ENCODE results near the gene BOD1.

Gene BOD1

DNA sequence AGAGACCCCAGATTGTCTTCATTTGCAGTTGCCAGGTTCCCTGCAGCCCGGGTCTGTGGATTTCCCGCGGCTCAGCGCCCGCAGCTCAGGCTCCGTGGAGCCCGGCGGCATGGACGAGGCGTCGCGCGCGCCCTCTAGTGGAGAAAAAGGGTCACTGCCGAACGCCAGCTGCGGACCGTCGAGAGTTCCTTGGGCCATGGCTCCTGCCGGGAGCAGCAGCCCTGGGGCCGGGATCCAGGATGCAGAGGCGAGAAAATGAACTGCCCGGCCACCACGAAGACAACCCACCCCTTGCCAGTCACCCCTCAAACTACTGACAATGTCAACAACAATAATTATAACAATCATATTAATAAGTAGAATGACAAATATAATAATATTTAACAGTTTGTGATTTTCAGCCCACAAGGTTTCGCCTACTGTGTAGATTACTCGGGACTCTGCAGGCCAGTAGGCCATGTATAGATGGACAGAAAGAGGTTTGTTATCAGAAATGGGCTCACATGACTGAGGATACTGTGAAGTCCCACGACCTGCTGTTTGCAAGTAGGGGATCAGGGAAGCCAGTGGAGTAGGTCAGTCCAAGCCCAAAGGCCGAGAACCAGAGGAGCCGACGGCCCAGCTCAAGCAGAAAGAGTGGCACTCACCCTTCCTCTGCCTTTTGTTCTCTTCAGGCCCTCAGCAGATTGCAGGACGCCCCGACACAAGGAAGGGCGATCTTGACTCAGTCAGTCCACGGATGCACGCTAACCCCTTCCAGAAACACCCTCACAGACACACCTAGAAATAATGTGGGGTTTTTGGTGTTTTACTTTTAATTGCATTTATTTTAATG, 43.1 kb downstream of the BOD1 start:
- Histone ChIP-seq H3K27me3 (ENCODE audit: insufficient read depth, low read length) (peaks cover 4% of the 10 kb centered on the region), H2AFZ (ENCODE audit: low read depth, low read length) (no peak overlapping the region), H3K4me1 (ENCODE audit: insufficient read depth, low read length) (no peaks in the 10 kb centered on the region), H3K4me3 (ENCODE audit: low read length) (no peak overlapping the region), H3K9me3 (ENCODE audit: low read length) (no peaks in the 10 kb centered on the region), H3K36me3 (ENCODE audit: insufficient read depth, low read length) (no peaks in the 10 kb centered on the region)

DNA sequence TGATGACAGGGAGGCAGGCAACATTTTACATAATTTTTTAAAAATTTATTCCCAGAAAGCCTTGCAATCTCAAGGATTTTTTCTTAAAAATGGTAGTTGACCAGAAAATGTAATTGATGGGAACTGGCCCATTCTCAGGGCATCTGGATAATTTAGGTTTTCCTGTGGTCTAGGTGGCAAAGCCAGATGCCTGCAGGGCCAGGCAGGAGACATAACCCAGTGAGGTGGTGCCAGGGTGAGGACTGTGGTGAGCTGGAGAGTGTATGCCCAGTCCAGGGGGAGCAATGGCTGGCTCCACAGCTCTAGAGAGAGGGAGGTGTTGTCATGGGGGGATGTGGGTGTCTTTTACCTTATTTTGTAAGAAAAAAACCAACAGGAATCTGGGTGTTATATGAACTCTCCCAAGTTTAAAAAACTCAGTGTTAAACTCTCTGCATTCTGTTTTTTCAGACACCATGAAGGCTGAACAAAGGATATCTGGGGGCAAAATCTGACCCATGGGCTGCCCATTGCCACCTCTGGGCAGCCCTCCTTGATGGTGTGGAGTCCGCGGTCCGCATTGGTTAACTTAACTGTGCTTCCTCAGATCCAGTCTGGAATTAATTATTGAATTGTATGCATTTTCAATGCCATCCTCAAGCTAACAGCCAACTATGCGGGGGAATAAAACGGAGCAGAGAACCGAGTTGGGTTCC, 43.9 kb downstream of the BOD1 start:
- Histone ChIP-seq H2AFZ (ENCODE audit: low read depth, low read length) (no peak overlapping the region), H3K27me3 (ENCODE audit: insufficient read depth, low read length) (peaks cover 4% of the 10 kb centered on the region), H3K4me3 (ENCODE audit: low read length) (no peak overlapping the region), H3K4me1 (ENCODE audit: insufficient read depth, low read length) (no peaks in the 10 kb centered on the region), H3K9me3 (ENCODE audit: low read length) (no peaks in the 10 kb centered on the region), H3K36me3 (ENCODE audit: insufficient read depth, low read length) (no peaks in the 10 kb centered on the region)

DNA sequence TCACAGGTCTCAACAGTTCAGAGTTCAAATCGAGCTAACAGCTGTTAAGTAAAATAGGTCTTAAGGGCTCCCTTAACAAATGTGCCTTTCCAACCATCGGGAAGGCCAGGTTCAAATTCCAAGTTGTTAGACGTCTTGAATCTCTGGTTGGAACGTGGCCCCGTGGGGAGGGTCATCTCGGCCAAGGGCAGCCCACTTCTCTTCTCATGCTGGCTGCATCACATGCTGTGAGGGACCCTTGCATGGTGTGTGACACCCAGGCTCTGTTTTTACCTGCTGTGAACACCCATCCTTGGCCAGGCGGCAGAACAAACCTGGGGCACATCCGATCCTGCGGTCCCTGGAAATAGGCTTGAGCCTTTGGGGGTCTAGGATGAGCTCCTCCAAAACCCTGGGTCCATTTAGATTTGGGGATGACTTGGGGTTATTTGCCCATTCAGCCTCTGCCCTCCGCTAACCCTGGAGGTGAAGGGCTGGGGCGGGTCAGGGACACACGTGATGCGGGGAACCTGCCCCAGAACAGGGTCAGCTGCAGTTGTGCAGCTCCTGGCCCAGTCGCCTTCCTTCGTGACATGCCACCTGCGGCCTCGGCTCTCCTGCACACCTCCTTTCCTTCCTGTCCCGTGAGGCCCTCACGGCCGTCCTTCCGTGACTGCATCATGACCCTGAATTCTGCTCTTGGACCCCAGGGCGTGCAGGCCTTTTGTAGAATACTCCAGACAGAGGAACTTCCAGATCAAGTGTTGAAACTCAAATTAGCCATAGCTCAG, 45.9 kb downstream of the BOD1 start:
- Histone ChIP-seq H3K9me3 (ENCODE audit: low read length) (no peaks in the 10 kb centered on the region), H3K4me3 (ENCODE audit: low read length) (no peak overlapping the region), H3K4me1 (ENCODE audit: insufficient read depth, low read length) (no peaks in the 10 kb centered on the region), H3K27me3 (ENCODE audit: insufficient read depth, low read length) (peaks cover 4% of the 10 kb centered on the region), H3K36me3 (ENCODE audit: insufficient read depth, low read length) (no peaks in the 10 kb centered on the region), H2AFZ (ENCODE audit: low read depth, low read length) (no peak overlapping the region)

DNA sequence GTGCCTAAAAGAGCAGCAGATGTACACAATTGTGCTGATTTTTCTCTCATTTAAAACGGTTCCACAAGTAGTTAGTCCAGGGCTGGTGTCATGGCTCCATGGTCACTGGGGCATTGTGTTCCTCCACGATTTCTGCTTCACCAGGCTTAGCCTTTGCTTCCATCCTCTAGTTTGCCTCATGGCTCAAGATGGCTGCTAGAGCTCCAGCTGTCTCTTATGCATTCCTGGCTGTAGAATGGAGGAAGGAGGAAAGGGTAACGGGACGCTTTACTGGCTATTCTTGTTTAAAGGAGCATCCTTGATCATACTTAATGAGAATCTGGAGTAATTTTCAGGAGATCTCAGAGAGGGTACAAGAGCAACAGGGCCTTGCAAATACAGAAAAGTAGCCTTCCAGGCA, 47.7 kb downstream of the BOD1 start:
- no peaks in the 10 kb centered on the region for H3K36me3 ChIP-seq (ENCODE audit: insufficient read depth, low read length)
- H2AFZ ChIP-seq (ENCODE audit: low read depth, low read length), result no peak overlapping the region
- H3K4me3 ChIP-seq (ENCODE audit: low read length), result no peak overlapping the region
- peaks cover 4% of the 10 kb centered on the region for H3K27me3 ChIP-seq (ENCODE audit: insufficient read depth, low read length)
- H3K4me1 ChIP-seq (ENCODE audit: insufficient read depth, low read length), result no peaks in the 10 kb centered on the region
- H3K9me3 ChIP-seq (ENCODE audit: low read length), result no peaks in the 10 kb centered on the region

DNA sequence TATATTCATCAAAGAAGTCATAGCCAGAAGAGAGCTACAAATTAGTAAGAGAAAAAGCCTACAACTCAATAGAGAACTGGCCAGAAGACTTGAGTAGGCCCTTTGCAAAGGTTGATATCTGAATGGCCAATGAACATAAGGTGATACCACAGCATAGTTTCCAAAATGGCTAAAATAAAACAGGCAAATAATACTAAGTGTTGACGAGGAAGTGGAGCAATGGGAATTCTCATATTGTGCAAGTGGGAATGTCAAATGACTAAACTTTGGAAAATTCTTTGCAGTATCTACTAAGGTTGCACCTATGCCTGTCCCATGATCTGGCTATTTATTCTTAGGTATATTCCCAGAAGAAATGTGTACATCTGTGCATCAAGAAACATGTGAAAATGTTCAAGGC, 48.3 kb downstream of the BOD1 start:
- H3K9me3 ChIP-seq (ENCODE audit: low read length), result no peaks in the 10 kb centered on the region
- H3K36me3 ChIP-seq (ENCODE audit: insufficient read depth, low read length), result no peaks in the 10 kb centered on the region
- H2AFZ ChIP-seq (ENCODE audit: low read depth, low read length), result no peak overlapping the region
- no peak overlapping the region for H3K4me3 ChIP-seq (ENCODE audit: low read length)
- H3K4me1 ChIP-seq (ENCODE audit: insufficient read depth, low read length), result no peaks in the 10 kb centered on the region
- H3K27me3 ChIP-seq (ENCODE audit: insufficient read depth, low read length), result peaks cover 4% of the 10 kb centered on the region

DNA sequence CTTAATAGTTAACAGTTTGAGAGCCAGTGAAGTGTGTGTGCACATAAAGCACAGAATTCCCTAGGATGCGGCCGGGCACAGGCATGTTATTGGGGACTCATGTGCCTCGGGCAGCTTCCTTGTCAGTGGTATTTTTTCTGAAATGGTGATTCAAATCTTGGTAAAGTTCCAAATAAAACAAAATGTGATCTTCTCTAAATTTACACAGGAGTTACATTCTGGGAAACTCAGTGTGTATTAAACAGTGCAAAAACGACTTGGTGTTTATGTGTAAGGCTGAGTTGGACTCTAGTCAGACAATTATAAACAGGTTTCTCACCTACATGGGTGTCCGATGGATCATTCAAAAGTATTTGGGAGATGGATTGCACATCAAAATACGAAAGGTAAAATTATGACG, 48.9 kb downstream of the BOD1 start:
- Histone ChIP-seq H3K4me1 (ENCODE audit: insufficient read depth, low read length) (no peaks in the 10 kb centered on the region), H3K27me3 (ENCODE audit: insufficient read depth, low read length) (peaks cover 4% of the 10 kb centered on the region), H3K36me3 (ENCODE audit: insufficient read depth, low read length) (no peaks in the 10 kb centered on the region), H2AFZ (ENCODE audit: low read depth, low read length) (no peak overlapping the region), H3K4me3 (ENCODE audit: low read length) (no peak overlapping the region), H3K9me3 (ENCODE audit: low read length) (no peaks in the 10 kb centered on the region)

DNA sequence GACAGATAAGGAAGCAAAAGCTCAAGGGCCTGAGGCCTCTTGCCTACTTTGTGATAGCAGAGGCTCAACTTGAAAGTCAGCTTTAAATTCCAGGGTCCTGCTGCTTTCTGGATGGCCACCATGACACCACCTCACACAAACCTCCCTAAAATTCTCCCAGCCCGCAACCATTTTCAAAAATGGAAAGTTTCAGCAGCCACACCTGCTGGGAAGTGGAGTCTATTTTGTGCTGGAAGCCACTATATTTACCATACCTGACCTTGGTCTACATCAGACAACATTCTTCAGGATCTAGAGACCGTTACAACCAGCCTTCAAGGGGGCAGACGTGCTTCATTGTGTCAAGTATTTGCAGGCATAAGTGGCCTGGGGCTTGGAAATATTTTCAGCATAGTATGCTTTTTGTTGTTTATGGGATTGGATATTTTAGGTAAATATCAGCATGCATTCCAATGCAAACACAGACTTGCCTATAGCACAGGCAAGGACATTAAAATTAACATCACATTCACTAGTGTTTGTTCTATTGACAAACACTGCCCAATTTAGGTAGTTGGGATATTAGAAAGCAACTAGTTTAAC, 50.9 kb downstream of the BOD1 start:
- Histone ChIP-seq H2AFZ (ENCODE audit: low read depth, low read length) (no peak overlapping the region), H3K27me3 (ENCODE audit: insufficient read depth, low read length) (peaks cover 2% of the 10 kb centered on the region), H3K4me1 (ENCODE audit: insufficient read depth, low read length) (no peaks in the 10 kb centered on the region), H3K9me3 (ENCODE audit: low read length) (no peaks in the 10 kb centered on the region), H3K36me3 (ENCODE audit: insufficient read depth, low read length) (no peaks in the 10 kb centered on the region), H3K4me3 (ENCODE audit: low read length) (no peak overlapping the region)

DNA sequence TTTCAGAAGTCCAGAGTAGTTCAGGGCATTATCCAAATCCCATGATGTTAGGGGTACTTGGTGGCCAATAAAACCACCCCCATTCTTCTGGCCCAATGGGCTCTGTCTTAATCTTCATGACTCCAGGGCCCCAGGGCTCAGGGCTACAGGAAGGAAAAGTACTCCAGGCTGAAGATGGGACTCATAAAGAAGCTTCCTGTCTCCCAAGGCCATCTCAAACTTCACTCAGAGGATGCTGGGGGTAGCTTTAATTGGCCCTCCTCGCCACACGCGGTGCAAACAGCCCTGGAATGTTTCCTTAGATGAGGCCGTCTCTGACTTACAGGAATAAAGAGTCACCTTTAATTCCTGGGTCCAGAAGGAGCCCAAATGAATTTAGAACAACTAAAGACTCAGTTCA, 52.3 kb downstream of the BOD1 start:
- H3K36me3 ChIP-seq (ENCODE audit: insufficient read depth, low read length), result no peaks in the 10 kb centered on the region
- H3K4me1 ChIP-seq (ENCODE audit: insufficient read depth, low read length), result no peaks in the 10 kb centered on the region

DNA sequence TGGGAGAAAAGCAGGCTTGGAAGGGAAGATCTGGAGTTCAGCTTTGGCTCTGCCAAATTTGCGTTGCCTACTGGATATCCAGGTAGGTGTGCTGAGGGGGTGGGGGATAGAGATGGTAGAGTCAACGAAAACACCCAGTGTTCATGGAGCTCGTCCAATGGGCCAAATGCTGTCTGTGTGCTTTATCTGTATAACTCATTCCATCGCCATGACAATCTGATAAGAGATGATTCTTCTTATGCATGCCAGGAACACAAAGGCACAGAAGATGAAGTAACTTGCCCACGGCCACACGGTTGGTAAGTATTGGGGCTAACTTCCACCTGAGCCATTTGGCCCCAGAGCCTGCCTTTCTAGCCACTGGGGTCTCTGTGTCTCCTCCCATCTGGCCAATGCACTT, 53.2 kb downstream of the BOD1 start:
- H3K4me1 ChIP-seq (ENCODE audit: insufficient read depth, low read length), result no peaks in the 10 kb centered on the region
- peaks cover 2% of the 10 kb centered on the region for H3K9me3 ChIP-seq (ENCODE audit: low read length)
- no peak overlapping the region for H3K4me3 ChIP-seq (ENCODE audit: low read length)
- H3K27me3 ChIP-seq (ENCODE audit: insufficient read depth, low read length), result no peaks in the 10 kb centered on the region
- no peaks in the 10 kb centered on the region for H3K36me3 ChIP-seq (ENCODE audit: insufficient read depth, low read length)
- H2AFZ ChIP-seq (ENCODE audit: low read depth, low read length), result no peak overlapping the region

More for the DNA sequence above, 52.3 kb downstream of the BOD1 start:
- Histone ChIP-seq H3K27me3 (ENCODE audit: insufficient read depth, low read length) (no peaks in the 10 kb centered on the region), H2AFZ (ENCODE audit: low read depth, low read length) (no peak overlapping the region), H3K4me3 (ENCODE audit: low read length) (no peak overlapping the region), H3K9me3 (ENCODE audit: low read length) (peaks cover 2% of the 10 kb centered on the region)

DNA sequence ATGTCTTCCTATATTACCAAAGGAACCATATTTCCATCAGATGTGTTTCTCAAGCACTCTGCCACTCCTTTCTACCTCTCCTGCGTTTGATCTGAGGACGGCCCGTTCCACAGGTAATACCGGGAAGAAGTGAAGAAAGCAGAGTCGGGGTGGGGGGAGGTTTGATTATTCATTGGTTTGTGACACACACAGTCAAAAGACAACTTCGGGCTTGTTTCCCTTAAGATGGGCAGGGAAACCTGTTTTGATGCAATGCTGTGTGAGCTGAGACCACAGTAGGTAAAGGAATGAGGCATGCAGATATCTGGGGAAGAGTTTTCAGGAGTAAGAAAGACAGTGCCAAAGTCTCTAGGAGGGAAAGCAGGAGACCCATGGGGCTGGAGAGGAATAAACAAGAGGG, 54.0 kb downstream of the BOD1 start:
- Histone ChIP-seq H2AFZ (ENCODE audit: low read depth, low read length) (no peak overlapping the region), H3K36me3 (ENCODE audit: insufficient read depth, low read length) (no peaks in the 10 kb centered on the region), H3K4me1 (ENCODE audit: insufficient read depth, low read length) (no peaks in the 10 kb centered on the region), H3K9me3 (ENCODE audit: low read length) (peaks cover 2% of the 10 kb centered on the region), H3K27me3 (ENCODE audit: insufficient read depth, low read length) (no peaks in the 10 kb centered on the region), H3K4me3 (ENCODE audit: low read length) (no peak overlapping the region)

Data from neuron (in vitro differentiated cells).